Liver (tissue), 9 donors: ENCODE data around the gene SFTA2. TPM values are rescaled to one million over a fixed set of nuclear protein-coding genes. Genes with fewer than 3 reads are reported as not detected.

Source experiments
- DNase-seq: peaks from one replicate; pipeline ENCODE4 v3.0.0-alpha.2; 2017; ENCODE audit warnings: low spot score
- H3K27ac ChIP-seq, 2 donors: one replicate each; pipeline ENCODE4 v1.7.0; 2013; ENCODE audit warnings: inconsistent platforms in 2 of 2, low read length in 2 of 2, control low read depth in 1 of 2, low read depth in 1 of 2, mild to moderate bottlenecking in 1 of 2
- H3K27me3 ChIP-seq, 4 donors: one replicate each; pipeline versions ENCODE4 v1.6.1 to v1.7.0; 2013; ENCODE audit warnings: low read length in 3 of 4, inconsistent platforms in 1 of 4, mild to moderate bottlenecking in 1 of 4, moderate library complexity in 1 of 4; ENCODE audit not compliant: control insufficient read depth in 4 of 4, insufficient read depth in 4 of 4
- H3K36me3 ChIP-seq, 4 donors: one replicate each; pipeline versions ENCODE4 v1.6.1 to v1.7.0; 2013; ENCODE audit warnings: low read length in 3 of 4, mild to moderate bottlenecking in 3 of 4, low read depth in 1 of 4, moderate library complexity in 1 of 4; ENCODE audit not compliant: control insufficient read depth in 4 of 4, insufficient read depth in 3 of 4
- H3K4me1 ChIP-seq, 4 donors: one replicate each; pipeline versions ENCODE4 v1.6.1 to v1.7.0; 2013; ENCODE audit warnings: low read length in 3 of 4, mild to moderate bottlenecking in 3 of 4, moderate library complexity in 1 of 4; ENCODE audit not compliant: control insufficient read depth in 4 of 4, insufficient read depth in 4 of 4
- H3K4me3 ChIP-seq, 3 donors: one replicate each; pipeline versions ENCODE4 v1.6.1 to v1.7.0; 2013; ENCODE audit warnings: low read length in 3 of 3, control low read depth in 1 of 3, low read depth in 1 of 3, mild to moderate bottlenecking in 1 of 3
- H3K9ac ChIP-seq, 2 donors: one replicate each; pipeline ENCODE4 v1.7.0; 2013; ENCODE audit warnings: low read length in 2 of 2, mild to moderate bottlenecking in 2 of 2, moderate library complexity in 2 of 2, control low read depth in 1 of 2, low read depth in 1 of 2
- H3K9me3 ChIP-seq, 4 donors: one replicate each; pipeline versions ENCODE4 v1.6.1 to v1.7.0; 2013; ENCODE audit warnings: low read length in 3 of 4; ENCODE audit not compliant: control insufficient read depth in 4 of 4
- EGR1 ChIP-seq, 2 donors: IDR thresholded peaks; 2 replicates each; pipeline ENCODE4 v1.6.1; 2016 to 2018; ENCODE audit warnings: antibody characterized with exemption in 2 of 2, low read depth in 2 of 2
- FOXA1 ChIP-seq: IDR thresholded peaks from 2 replicates; pipeline ENCODE4 v1.6.1; 2016; ENCODE audit warnings: antibody characterized with exemption
- FOXA2 ChIP-seq: IDR thresholded peaks from 2 replicates; pipeline ENCODE4 v1.6.1; 2016; ENCODE audit warnings: antibody characterized with exemption
- GABPA ChIP-seq, 2 donors: IDR thresholded peaks in 1 of 2; conservative IDR thresholded peaks in 1 of 2; 2 replicates each; pipeline ENCODE4 v1.6.1; 2016; ENCODE audit warnings: antibody characterized with exemption in 2 of 2, mild to moderate bottlenecking in 1 of 2, moderate library complexity in 1 of 2
- HNF4A ChIP-seq, 2 donors: conservative IDR thresholded peaks; 2 replicates each; pipeline ENCODE4 v1.6.1; 2016; ENCODE audit warnings: antibody characterized with exemption in 2 of 2, mild to moderate bottlenecking in 2 of 2
- HNF4G ChIP-seq: IDR thresholded peaks from 2 replicates; pipeline ENCODE4 v1.6.1; 2016; ENCODE audit warnings: antibody characterized with exemption
- JUND ChIP-seq, 2 donors: IDR thresholded peaks; 2 replicates each; pipeline ENCODE4 v1.6.1; 2016; ENCODE audit warnings: antibody characterized with exemption in 2 of 2
- MAX ChIP-seq: IDR thresholded peaks from 2 replicates; pipeline ENCODE4 v1.6.1; 2016; ENCODE audit warnings: antibody characterized with exemption
- NR2F2 ChIP-seq: IDR thresholded peaks from 2 replicates; pipeline ENCODE4 v1.6.1; 2016; ENCODE audit warnings: antibody characterized with exemption
- RAD21 ChIP-seq, 2 donors: IDR thresholded peaks; 2 replicates each; pipeline ENCODE4 v1.6.1; 2016; ENCODE audit warnings: antibody characterized with exemption in 2 of 2, mild to moderate bottlenecking in 2 of 2
- REST ChIP-seq: IDR thresholded peaks from 2 replicates; pipeline ENCODE4 v1.6.1; 2016; ENCODE audit warnings: antibody characterized with exemption, mild to moderate bottlenecking
- RXRA ChIP-seq, 2 donors: IDR thresholded peaks; 2 replicates each; pipeline ENCODE4 v1.6.1; 2017 to 2018; ENCODE audit warnings: antibody characterized with exemption in 2 of 2, mild to moderate bottlenecking in 1 of 2
- SP1 ChIP-seq: IDR thresholded peaks from 2 replicates; pipeline ENCODE4 v1.6.1; 2018; ENCODE audit warnings: antibody characterized with exemption, mild to moderate bottlenecking
- TAF1 ChIP-seq: conservative IDR thresholded peaks from 2 replicates; pipeline ENCODE4 v1.6.1; 2016; ENCODE audit warnings: antibody characterized with exemption, mild to moderate bottlenecking
- YY1 ChIP-seq: IDR thresholded peaks from 2 replicates; pipeline ENCODE4 v1.6.1; 2016; ENCODE audit warnings: antibody characterized with exemption, mild to moderate bottlenecking
- ZBTB33 ChIP-seq: IDR thresholded peaks from 2 replicates; pipeline ENCODE4 v1.6.1; 2016; ENCODE audit warnings: antibody characterized with exemption
- WGBS: extraction: QIAGEN DNeasy Blood & Tissue Kit; methylation state at CpG from one replicate; pipeline ENCODE4 v1.1.7; 2013; 5-methylcytosine and 5-hydroxymethylcytosine counted together
- polyA plus RNA-seq, 2 donors: library from polyadenylated mRNA; stranded (reverse) in 1 of 2; unstranded in 1 of 2; fragments of 200-250 nt in 1 of 2; fragments of >200 nt in 1 of 2; fragmentation: Nextera tagmentation in 1 of 2; extraction: Ambion mirVana in 1 of 2; gene quantifications; one replicate each; pipeline versions ENCODE4 v1.2.1 to v1.2.3, GENCODE V29; 2013 to 2015
- total RNA-seq, 2 donors: library from RNA; depleted of rRNA; stranded (reverse); fragments of >200 nt; gene quantifications; one replicate each; pipeline ENCODE4 v1.2.3, GENCODE V29; 2014
- TF ChIP-seq, protein P1 (sequence below): IDR thresholded peaks from 2 replicates; pipeline ENCODE4 v1.6.1; 2016; ENCODE audit warnings: antibody characterized with exemption
- TF ChIP-seq, protein P2 (sequence below): fragments of 150-350 bp; IDR thresholded peaks from 2 replicates; pipeline ENCODE4 v1.5.1; 2017; ENCODE audit warnings: improper control_type of control experiment, low read depth, low read length; ENCODE audit not compliant: missing input control
- donor health status: healthy.
- donor health status: healthy.
- donor health status: healthy.
- donor health status: healthy.
- donor health status: healthy.

The SFTA2 gene
- total and polyA plus RNA-seq, 4 donors: 0.60 TPM; not detected in 3

DNA sequence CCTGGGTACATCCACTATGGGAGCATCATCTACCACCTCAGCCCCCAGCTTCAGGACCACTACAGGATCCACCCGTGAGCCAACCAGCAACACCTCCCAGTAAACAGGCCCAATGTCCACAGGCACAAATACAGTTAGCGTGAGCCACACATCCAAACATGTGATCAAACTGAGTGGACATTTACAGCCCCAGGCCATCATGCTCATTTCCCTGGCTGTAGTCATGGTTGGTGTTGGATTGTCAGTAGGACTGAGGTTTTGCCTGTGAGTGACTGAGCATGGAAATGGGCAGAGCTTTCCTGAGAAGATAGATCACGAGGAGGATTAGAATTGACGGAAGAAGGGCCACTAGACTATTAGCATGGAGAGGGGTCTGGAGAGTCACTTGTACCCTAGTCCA is 40.8 kb upstream of the SFTA2 start:
- no peak overlapping the region for H3K4me3 ChIP-seq
- 88% methylated on average over 4 of the region's 4 CpGs for WGBS
- no peak overlapping the region for H3K27ac ChIP-seq
- H3K9me3 ChIP-seq: no peaks in the 10 kb centered on the region
- H3K27me3 ChIP-seq: peaks cover 0 to 6% (median 0%) of the 10 kb centered on the region in 4 donors
- no peaks in the 10 kb centered on the region for H3K36me3 ChIP-seq
- H3K9ac ChIP-seq: no peak overlapping the region
- TF ChIP-seq, protein P1, sequence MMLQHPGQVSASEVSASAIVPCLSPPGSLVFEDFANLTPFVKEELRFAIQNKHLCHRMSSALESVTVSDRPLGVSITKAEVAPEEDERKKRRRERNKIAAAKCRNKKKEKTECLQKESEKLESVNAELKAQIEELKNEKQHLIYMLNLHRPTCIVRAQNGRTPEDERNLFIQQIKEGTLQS: no peak
- TF ChIP-seq HNF4G: no peak
- TF ChIP-seq GABPA (IDR thresholded peaks at IDR 0.05 in 1 of 2, conservative IDR thresholded peaks at IDR 0.05 in 1 of 2): no peak
- no peak for TF ChIP-seq TAF1
- no peak for TF ChIP-seq RAD21 (IDR thresholded peaks at IDR 0.05)
- TF ChIP-seq ZBTB33: no peak
- no peak for TF ChIP-seq EGR1 (IDR thresholded peaks at IDR 0.05; ENCODE audit: low read depth in 2 of 2)
- no peak for TF ChIP-seq RXRA (IDR thresholded peaks at IDR 0.05)
- no peak for TF ChIP-seq REST
- TF ChIP-seq SP1: no peak
- no peak for TF ChIP-seq JUND (IDR thresholded peaks at IDR 0.05)
- no peak for TF ChIP-seq FOXA2
- no peak for TF ChIP-seq YY1
- no peak for TF ChIP-seq NR2F2
- no peak for TF ChIP-seq MAX
- TF ChIP-seq, protein P2, sequence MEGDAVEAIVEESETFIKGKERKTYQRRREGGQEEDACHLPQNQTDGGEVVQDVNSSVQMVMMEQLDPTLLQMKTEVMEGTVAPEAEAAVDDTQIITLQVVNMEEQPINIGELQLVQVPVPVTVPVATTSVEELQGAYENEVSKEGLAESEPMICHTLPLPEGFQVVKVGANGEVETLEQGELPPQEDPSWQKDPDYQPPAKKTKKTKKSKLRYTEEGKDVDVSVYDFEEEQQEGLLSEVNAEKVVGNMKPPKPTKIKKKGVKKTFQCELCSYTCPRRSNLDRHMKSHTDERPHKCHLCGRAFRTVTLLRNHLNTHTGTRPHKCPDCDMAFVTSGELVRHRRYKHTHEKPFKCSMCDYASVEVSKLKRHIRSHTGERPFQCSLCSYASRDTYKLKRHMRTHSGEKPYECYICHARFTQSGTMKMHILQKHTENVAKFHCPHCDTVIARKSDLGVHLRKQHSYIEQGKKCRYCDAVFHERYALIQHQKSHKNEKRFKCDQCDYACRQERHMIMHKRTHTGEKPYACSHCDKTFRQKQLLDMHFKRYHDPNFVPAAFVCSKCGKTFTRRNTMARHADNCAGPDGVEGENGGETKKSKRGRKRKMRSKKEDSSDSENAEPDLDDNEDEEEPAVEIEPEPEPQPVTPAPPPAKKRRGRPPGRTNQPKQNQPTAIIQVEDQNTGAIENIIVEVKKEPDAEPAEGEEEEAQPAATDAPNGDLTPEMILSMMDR: no peak
- no peak for TF ChIP-seq HNF4A (conservative IDR thresholded peaks at IDR 0.05)
- TF ChIP-seq FOXA1: no peak
- DNase-seq: no peak
- H3K4me1 ChIP-seq: no peaks in the 10 kb centered on the region
